GM12864 (cell line): ENCODE results near the gene PRR19.

Experiments
- DNase-seq: peaks from one replicate; pipeline ENCODE4 v3.0.0-alpha.2; 2011; ENCODE audit warnings: low read depth
- H3K4me3 ChIP-seq: 2 replicates; pipeline ENCODE4 v1.5.1; 2011; ENCODE audit warnings: mild to moderate bottlenecking, low read depth, low read length, control low read depth
- CTCF ChIP-seq: IDR thresholded peaks from 2 replicates; pipeline ENCODE4 v1.5.1; 2011; ENCODE audit warnings: low read depth, mild to moderate bottlenecking, moderate library complexity, low read length, control low read depth, inconsistent platforms; ENCODE audit errors: missing control alignments

PRR19 gene

GRCh38 chr19:42281827-42282762 lies 19.8 kb upstream of the PRR19 start:
- H3K4me3 ChIP-seq: no peak overlapping the region; the same call in 1 of the 2 replicates
- no peak for TF ChIP-seq CTCF
- DNase-seq: no peak

GRCh38 chr19:42282819-42283187 lies 19.1 kb upstream of the PRR19 start:
- DNase-seq: no peak
- no peak for TF ChIP-seq CTCF
- peak overlapping the region; percentile 64; the same call in 1 of the 2 replicates for H3K4me3 ChIP-seq

- no peak for DNase-seq
- H3K4me3 ChIP-seq: peak overlapping the region; percentile 64
- no peak for TF ChIP-seq CTCF
These were observed 18.5 kb upstream of the PRR19 start for GRCh38 chr19:42283188-42284065.

- TF ChIP-seq CTCF: no peak
- peak overlapping the region; percentile 52; the same call in 1 of the 2 replicates for H3K4me3 ChIP-seq
- DNase-seq: no peak
These were observed 17.8 kb upstream of the PRR19 start for GRCh38 chr19:42284066-42284501.

GRCh38 chr19:42284591-42285341 lies 17.2 kb upstream of the PRR19 start:
- TF ChIP-seq CTCF: no peak
- H3K4me3 ChIP-seq: peak overlapping the region; percentile 70
- DNase-seq: no peak

- no peak for DNase-seq
- peak overlapping the region; percentile 70 for H3K4me3 ChIP-seq
- TF ChIP-seq CTCF: no peak
These were observed 16.4 kb upstream of the PRR19 start for GRCh38 chr19:42285541-42285941.
